SK-N-MC (cell line): Measurements from ENCODE around the gene GGTA1.

ENCODE experiments used
- EZH2 ChIP-seq: fragments of 200-600 bp; sonication (generic); IDR thresholded peaks from one replicate; pipeline ENCODE4 v1.6.1; 2017; ENCODE audit warnings: antibody characterized with exemption
- POLR2AphosphoS5 ChIP-seq: IDR thresholded peaks from 2 replicates; pipeline ENCODE4 v1.6.1; 2012; ENCODE audit warnings: mild to moderate bottlenecking, low read depth, low read length, borderline replicate concordance

DNA sequence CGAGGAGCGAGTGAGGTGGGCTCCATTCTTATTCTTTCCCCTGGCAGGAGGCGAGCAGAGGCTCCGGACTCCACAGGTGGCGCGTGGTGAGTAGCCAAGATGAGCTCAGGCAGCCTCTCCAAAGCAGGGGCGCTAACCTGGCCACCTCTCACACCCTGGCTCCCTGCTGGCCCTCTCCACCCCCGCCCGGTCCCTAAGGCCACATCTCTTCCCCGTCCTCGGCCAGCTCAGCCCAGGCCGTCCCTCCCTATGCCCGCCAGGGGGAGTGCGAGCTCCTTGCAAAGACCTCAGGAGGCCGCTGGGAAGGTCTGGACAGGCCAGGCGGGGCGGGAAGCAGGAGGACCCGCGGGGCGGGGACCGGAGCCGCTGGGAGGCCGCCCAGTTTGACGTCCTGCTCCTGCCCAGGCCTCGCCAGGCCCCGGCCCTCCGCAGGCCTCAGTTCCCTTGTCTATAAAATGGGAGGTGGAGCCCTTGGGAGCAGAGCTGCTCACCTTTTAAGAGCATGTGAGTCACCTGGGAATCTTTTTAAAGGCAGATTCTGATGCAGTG is 46.3 kb upstream of the GGTA1 start:
- TF ChIP-seq POLR2AphosphoS5: no peak
- no peak for TF ChIP-seq EZH2
